Activated CD4-positive, alpha-beta T cell treated with anti-CD3 and anti-CD28 coated beads for 1 hour (primary cell): ENCODE results near the gene C1QL4.
"Not testable (repeated sequence)": the region's sequence is repeated elsewhere in the genome, so short reads cannot be mapped to it uniquely, and the experiment has no call there.

Experiments
- DNase-seq: peaks from one replicate; pipeline ENCODE4 v3.0.0-alpha.2; 2020

C1QL4 gene

DNA sequence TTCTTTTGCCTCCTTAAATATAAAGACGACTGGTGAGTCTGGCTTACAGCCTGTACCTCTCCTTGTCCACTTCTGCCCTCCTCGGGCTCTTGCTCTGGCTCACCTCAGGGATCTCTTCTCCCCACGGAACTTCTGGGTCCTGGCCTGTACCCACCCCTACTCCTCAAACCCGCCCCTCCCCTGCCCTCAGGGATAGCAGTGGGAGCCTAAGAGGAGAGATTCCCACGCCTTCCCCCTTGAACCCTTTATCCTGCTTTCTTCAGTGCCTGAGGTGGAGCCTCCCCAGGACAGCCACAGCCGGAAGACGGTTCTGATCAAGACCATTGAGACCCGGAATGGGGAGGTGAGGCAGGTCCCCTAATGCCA is 39.3 kb downstream of the C1QL4 start:
- DNase-seq = no peak

DNA sequence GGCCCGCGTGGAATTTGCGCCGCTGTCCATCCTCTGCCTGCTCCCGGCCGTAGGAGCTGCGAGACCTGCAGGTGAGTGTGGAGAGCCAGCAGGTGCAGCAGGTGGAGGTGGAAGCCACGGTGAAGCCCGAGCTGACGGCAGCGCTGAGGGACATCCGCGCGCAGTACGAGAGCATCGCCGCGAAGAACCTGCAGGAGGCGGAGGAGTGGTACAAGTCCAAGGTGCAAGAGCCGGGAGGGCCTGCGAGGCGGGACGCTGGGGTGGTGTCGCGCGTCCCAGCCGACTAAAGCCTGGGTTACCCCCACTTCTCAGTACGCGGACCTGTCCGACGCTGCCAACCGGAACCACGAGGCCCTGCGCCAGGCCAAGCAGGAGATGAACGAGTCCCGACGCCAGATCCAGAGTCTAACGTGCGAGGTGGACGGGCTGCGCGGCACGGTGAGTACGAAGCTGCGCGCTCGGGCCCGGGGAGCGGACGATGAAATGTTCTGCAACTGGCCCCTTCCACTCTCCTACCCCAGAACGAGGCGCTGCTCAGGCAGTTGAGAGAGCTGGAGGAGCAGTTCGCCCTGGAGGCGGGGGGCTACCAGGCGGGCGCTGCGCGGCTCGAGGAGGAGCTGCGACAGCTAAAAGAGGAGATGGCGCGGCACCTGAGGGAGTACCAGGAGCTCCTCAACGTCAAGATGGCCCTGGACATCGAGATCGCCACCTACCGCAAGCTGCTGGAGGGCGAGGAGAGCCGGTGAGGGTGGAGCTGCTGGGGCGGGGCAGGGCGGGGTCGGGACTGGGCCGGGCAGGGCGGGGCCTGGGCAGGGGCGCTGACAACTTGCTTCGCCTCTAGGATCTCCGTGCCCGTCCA is 39.9 kb downstream of the C1QL4 start:
- DNase-seq = no peak

DNA sequence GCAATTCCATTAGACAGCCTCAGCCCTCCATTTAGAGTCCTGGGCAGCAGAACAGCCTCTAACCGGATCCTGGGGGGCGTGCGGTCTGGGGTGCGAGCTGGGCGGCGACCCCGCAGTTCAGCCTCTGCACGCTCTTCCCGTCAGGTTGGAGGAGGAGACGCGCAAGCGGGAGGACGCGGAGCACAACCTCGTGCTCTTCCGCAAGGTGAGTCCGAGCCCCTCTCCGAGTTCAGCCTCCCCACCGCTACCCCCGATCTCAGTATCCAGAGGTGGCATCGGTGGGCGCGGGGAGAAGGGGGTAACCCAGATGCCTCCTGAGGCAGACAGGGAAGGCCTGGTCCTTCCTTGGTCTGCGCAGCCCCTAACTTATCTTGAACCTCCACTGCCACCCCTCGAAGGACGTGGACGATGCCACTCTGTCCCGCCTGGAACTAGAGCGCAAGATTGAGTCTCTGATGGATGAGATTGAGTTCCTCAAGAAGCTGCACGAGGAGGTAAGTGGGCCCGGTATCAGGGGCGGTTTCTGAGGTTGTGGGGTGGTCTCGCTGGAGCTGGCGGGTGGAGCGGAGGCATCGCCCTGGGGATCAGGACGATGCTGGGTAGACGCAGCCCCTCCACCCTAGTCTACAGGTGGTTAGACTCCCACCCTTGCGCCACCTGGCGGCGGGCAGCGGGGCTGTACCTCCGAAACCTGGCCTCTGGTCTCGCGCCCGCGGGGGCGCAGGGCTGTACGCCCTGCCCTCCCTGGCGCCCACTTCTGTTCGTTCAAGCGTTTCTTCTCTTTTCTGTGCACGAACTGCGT is 40.8 kb downstream of the C1QL4 start:
- DNase-seq = peak; percentile 50

DNA sequence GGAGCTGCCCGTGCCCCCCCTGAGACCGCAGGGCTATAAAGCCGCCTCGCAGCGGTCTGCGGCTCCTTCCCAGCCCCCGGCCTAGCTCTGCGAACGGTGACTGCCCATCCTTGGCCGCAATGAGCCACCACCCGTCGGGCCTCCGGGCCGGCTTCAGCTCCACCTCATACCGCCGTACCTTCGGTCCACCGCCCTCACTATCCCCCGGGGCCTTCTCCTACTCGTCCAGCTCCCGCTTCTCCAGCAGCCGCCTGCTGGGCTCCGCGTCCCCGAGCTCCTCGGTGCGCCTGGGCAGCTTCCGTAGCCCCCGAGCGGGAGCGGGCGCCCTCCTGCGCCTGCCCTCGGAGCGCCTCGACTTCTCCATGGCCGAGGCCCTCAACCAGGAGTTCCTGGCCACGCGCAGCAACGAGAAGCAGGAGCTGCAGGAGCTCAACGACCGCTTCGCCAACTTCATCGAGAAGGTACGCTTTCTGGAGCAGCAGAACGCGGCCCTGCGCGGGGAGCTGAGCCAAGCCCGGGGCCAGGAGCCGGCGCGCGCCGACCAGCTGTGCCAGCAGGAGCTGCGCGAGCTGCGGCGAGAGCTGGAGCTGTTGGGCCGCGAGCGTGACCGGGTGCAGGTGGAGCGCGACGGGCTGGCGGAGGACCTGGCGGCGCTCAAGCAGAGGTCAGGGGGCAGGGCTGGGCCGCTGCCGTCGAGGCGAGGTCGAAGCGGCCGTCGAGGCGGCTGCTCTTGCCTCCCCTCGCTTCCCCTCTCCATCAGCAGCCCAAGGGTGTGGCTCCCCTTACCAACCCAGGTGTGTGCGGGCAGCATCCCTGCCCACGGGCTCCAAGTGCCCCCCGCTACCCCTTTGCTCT is 41.7 kb downstream of the C1QL4 start, which contains the start of gene PRPH:
TSS of gene PRPH (plus strand) at position 66 of the 855 bp plus-strand sequence. CDS start at position 120, 54 bp downstream.
- no peak for DNase-seq

DNA sequence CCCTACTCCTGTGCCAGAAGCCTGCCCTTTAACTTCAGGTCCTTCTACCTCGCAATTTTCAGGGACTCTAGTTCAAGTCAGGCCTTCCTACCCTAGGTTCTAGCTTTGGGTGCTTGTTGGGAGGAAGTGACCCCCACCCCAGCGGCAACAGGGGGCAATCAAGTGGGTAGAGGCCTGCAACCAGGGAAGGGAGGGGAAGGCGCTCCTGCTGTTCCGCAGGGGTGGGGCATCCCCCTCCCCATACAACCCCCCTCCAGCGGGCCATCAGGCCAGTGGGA is 42.2 kb downstream of the C1QL4 start:
- DNase-seq = no peak

DNA sequence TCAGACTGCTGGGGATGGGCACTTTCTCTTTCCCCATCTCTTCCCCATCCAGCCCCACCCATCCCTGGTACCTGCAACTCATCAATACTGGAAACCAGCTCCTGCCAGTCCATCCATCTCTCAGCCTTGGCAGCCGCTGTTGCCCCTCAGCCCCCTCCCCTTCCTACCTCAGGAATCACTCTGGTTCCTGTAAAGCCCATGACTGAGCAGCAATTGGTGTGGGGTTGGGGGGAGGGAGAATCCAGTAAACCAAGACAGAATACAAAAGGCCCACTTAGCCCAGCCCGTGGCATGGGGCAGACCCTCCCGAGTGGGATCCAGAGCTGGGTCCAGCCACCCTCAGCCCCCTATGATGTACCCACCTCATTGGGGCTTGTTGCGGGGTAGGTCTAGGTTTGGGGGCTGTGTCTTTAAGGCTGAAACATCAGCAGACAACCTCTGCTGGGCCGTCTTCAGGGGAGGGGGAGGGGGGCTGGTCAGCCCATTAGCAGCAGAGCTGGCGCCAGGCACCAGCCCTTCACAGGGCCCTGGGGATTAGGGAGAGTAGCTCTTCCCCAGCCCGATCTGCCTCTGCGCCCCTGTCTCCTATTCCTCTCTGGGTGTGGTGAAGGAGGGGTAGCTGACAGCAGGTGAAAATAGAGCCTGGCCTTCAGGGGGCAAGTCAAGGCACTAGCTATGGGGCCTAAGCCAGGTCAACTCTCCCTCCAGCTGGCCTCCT is 42.7 kb downstream of the C1QL4 start:
- no peak for DNase-seq

DNA sequence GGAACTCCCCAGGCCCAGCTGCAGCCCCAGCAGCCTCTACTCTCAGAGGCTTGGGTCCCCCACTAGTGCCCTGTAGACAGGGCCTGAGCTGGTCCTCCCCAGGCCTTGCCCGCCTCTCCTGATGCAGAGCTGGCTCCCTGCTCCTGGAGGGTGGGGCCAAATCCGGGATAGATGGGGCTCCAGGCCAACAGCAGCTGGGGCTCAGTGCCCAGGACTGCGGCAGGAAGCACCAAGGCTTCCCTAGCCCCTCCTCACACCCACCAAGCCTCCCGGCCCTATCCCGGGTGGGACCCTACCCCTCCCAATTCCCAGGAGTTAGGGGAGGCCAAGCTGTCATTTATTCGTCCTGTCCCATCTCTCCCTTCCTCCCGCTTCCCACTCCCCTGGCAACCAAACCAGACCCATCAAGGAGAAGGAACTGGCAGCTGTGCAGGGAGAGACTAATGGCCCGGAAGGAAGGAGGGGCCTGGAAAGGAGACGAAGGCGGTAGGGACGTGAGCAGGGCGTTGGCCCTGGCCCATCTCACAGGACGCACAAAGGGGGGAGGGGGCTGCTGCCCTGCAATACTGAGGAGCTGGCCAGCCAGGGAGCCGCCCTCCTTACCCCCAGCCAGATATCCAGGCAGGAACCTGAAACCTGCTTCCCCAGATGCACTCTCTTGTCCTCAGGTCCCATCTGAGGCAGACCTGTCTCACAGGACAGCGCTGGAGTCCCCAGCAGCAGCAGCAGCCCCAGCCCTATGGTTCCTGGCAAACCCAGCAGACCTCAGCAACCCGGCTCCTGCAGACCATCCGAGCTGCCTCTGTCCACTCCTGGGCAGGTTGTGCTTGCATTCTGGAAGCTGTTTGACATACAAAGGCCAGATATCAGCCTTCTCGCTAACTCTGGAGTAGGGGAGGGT is 43.7 kb downstream of the C1QL4 start:
- no peak for DNase-seq

DNA sequence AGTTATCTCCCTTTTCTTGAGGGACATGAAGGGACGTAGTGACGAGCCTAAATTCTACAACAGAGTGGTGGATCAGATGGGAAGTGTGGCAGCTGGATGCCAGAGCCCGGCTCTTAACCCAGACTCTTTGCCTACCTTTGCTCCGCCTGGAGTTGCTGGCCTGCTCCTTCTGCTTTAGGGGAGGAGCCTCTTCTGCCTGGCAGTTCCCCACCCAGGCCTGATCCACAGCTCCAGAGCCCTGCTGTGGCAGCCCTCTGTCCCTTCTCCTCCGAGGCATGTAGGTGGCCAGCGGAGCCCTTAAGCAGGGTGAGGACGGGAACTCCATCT is 44.3 kb downstream of the C1QL4 start:
- no peak for DNase-seq

DNA sequence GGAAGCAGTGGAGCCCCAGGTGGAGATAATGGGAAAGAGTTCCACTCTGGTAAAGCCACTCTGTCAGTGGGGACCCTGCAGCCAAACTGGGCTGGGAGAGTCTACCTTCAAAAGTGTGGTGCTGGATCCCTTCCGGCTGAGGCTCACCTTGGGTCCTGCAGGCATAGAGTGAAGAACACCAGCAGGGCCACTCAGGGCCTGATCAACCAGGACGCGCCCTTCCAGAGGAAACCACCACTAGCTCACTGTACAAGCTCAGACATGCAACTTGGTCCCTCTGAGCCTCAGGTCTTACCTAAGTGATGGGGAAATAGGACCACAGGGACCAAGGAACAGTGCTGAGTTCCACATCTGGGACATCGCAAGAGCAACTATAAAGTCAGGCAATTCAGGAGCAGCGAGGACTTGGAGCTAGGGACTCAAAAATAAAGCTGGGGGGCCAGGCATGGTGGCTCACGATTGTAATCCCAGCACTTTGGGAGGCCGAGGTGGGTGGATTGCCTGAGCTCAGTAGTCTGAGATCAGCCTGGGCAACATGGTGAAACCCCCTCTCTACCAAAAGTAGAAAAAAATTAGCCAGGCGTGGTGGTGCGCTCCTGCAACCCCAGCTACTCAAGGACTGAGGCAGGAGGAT is 47.9 kb downstream of the C1QL4 start:
- DNase-seq = no peak

DNA sequence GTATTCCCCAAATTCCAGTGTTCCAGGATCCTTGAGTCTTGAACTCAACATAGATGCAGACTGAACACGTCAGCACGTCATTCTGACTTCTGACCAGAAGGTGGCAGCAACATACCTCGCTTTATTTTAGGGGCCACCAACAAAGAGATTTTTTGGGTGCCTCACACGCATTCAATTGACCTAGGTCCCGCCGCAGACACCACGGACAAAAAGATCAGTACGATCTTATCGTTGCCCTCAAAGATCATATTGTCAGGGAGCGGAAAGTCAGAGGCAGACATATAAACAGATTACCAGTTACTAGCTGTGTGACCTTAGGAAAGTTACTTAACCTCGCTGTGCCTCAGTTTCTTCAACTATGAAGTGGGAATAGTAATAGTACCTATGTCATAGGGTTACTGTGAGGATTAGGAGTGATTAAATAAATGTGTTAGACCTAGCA is 48.6 kb downstream of the C1QL4 start:
- DNase-seq = peak; percentile 48

DNA sequence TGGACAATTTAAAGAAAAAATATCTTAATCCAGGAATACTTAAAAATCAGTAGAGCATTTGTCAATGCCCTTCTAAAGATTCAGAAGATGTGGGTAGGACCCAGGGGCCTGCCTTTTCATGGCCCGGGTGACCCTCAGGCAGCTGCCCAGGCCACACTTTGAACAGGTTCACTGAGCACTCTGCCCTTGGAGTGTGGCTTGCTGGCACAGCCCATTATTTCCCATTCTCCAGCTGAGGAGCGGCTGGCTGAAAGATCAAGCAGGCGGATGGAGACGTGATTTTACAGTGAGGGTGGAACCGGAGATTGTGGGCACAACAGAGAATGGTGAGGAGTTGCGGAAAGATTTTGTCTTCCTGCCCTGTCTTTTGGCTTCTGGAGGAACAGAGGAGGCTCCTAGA is 49.1 kb downstream of the C1QL4 start:
- DNase-seq = no peak

DNA sequence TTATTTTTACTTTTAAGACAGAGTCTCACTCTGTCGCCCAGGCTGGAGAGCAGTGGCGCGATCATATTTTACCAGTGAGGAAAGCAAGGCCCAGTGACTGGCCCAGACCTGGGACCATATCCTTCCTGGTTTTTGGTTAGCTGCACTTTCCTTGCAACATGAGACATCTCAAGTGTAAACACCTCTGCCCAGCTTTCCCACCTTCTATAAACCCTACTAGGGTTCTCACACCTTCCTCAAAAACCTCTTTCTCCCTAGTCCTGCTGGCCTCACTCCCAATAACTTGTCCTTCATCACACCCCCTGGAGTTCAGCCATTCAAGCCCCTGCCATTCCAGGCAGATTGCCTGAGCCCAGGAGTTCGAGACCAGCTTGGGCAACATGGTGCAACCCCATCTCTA is 52.3 kb downstream of the C1QL4 start:
- DNase-seq = no peak

DNA sequence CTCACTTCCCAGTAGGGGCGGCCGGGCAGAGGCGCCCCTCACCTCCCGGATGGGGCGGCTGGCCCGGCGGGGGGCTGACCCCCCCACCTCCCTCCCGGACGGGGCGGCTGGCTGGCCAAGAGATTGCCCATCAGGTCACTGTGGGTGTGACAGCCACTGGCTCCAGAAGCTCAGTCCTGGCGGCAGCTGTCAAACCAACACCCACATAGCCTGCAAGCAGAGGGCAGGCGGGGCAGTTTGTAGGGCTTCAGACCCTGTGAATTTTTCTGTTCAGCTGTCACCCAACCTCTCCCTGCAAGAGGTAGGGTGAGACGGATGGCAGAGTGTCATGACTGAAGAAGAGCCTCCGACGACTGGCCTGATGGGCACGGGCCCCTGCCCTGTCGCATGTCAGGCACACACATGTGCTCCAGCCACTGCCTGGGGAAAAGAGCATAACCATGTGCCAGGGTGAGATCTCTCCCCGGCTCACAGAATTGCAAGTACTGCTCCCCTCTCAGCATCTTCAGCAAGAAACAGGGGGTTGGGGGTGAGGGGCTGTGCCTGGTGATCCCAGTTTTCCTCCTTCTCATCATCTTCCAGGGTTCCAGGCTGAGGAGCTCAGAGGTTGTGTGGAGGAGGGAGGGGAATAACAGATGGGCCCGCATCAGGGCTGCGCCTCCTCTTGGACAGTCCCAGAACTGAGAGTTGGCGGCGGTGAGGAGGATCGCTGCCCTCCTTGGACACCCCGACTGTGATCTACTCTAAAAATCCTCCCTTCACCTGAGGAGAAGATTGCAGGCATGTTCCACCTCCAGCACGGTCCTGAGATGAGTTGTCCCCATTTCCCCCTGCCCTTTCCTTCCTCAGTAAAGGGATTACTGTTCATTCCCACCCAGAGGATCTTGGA is 53.2 kb downstream of the C1QL4 start:
- no peak for DNase-seq

DNA sequence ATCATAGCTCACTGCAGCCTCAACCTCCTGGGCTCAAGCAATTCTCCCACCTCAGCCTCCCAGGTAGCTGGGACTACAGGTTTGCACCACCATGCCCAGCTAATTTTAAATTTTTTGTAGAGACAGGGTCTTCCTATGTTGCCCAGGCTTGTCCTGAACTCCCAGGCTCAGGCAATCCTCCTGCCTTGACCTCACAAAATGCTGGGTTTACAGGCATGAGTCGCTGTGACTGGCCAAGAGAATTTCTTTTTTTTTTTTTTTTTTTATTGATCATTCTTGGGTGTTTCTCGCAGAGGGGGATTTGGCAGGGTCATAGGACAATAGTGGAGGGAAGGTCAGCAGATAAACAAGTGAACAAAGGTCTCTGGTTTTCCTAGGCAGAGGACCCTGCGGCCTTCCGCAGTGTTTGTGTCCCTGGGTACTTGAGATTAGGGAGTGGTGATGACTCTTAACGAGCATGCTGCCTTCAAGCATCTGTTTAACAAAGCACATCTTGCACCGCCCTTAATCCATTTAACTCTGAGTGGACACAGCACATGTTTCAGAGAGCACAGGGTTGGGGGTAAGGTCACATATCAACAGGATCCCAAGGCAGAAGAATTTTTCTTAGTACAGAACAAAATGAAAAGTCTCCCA is 54.1 kb downstream of the C1QL4 start:
- DNase-seq = not testable (repeated sequence)
